Activated CD4-positive, CD25-positive, alpha-beta regulatory T cell treated with anti-CD3 and anti-CD28 coated beads, Interleukin-2, amount 50 U/mL, for 24 hours (primary cell): ENCODE measurements around the gene PLXDC1.
"Not testable (repeated sequence)": the region's sequence is repeated elsewhere in the genome, so short reads cannot be mapped to it uniquely, and the experiment has no call there.

Experiments
- ATAC-seq, 2 donors: fragments of 150-1000 bp; cut with Tn5 transposase; one replicate each; pipeline ENCODE4 v1.10.0; 2021; ENCODE audit warnings: mild to moderate bottlenecking in 1 of 2, moderate library complexity in 1 of 2

The PLXDC1 gene

DNA sequence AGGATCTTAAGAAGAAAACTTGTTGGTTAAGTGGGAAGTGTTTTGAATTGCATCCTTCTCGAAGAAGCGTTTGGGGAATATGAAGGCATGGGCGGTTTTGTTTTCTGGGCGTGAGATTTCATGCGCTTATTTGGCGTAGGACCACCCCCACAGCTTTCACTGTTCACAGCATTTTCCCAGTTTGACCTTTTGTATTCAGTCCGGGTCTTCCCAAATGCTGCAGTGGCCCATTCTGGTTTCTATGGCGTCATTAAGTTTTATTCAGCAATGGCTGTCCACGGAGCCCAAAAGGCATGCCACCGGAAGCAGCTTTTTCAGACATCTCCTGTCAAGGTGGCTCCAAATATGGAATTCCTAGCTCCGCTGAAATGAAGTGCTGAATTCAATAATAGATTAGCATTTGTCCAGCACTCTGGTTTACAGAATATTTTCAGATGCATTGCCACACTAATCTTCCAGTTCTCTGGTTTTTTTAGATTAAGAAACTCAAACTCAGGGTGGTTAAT is 93.7 kb downstream of the PLXDC1 start:
- ATAC-seq: no peak

DNA sequence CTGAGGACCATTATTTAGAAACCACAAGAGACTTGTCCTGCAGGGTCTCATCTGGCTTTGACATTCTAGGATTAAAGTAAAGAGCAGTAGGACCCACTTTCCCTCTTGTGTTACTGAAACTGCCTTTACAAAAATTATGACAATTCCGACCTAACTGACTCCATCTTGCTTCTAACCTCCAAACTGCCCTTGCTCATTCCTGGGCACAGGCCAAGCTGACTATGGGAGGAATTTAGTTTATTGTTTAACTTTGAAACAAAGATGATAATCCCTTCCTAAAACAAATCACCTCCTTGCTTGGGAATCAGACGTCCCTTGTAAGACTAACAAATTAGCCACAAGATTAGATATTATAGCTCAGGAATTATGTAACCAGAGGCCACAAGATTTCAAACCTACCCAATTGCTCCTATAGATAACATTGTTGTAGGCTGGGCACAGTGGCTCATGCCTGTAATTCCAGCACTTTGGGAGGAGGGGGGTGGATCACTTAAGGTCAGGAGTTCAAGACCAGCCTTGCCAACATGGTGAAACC is 97.3 kb downstream of the PLXDC1 start:
- no peak for ATAC-seq

DNA sequence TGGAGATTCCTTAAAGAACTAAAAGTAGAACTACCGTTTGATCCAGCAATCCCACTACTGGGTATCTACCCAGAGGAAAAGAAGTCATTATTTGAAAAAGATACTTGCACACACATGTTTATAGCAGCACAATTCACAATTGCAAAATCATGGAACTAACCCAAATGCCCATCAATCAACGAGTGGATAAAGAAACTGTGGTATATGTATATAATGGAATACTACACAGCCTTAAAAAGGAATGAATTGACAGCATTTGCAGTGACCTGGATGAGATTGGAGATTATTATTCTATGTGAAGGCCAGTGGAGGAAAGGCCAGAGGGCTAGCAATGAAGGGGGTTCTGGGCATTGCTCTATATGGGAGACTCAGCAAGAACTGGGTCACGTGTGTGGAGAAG is 99.0 kb downstream of the PLXDC1 start:
- not testable (repeated sequence) for ATAC-seq

DNA sequence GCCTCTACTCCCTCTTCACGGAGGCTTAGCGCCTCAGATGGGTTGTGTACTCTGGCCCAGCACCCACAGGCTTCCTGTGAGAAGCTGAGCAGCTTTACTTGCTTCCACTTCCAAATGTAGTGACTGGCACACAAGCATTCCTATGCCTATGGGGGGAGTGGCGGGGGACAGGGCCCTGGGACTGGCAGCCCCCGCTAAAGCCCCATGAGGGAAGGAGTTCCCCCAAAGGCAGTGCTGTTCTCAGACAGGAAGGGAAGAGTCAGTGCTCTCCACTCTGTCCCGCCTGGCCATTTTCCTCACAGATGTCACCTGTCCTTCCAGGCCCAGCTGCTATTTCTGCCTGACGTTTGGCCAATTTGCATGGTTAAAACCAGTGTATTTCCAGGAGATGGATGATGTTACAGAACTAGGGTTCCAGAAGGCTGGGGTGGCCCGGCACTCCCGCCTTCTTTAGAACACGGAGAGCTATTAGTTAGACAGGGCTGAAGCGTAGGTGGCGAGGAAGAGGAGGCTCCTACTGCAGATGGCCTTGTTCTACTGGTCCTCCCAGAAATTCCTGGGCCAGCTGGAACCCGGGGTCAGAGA is 100.3 kb downstream of the PLXDC1 start:
- no peak for ATAC-seq

DNA sequence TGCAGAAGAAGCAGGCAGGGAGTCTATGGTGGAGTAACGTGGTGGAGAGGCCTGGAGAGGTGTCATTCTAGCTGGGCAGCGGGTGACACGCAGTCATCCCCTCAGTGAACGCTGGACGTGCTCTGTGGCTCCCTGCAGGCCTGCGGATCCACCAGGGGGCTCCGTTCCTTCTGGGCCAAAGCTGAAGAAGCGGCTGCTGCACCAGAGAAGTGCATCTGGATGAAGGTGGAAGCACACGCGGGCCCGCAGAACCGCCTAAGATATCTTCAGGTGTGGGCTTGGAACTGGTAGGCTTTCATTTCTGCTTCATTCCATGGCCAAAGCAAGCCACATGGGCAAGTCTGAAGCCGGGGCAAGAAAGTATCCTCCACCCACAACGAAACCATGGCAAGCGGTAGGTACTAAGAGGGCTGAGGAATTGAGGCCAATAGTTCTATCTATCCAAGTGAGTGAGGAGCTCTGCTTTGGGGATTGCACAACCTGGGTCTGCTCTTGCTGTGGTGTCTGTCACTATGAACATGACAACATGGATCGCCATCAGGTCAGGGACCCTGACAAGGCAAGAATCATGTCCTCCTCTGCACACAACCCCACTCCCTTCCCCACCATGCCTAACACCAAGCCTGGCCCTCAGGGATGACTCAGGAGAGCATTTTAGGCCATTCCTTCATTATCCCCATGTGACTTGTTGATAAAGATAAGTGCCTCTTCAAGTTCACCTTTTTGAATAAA is 105.3 kb downstream of the PLXDC1 start:
- no peak for ATAC-seq

DNA sequence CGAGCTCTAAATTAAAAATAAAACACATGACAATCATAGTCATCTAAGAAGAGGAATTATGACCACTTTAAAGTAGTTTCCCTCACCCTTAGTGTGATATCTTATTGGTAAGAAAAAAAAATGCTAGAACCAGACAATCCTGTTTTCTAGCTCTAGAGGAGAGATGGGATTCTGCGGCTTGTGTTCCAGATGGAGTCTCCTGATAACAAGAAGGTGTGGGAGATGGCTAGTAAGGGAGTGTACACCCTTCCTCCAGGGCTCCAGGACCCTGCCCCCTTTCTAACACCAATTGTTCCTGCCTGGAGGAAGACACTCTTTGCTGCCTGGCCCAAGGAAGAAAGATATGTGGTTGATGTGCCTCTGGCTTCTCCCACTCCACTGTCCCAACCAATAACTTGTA is 115.4 kb downstream of the PLXDC1 start:
- ATAC-seq: no peak

DNA sequence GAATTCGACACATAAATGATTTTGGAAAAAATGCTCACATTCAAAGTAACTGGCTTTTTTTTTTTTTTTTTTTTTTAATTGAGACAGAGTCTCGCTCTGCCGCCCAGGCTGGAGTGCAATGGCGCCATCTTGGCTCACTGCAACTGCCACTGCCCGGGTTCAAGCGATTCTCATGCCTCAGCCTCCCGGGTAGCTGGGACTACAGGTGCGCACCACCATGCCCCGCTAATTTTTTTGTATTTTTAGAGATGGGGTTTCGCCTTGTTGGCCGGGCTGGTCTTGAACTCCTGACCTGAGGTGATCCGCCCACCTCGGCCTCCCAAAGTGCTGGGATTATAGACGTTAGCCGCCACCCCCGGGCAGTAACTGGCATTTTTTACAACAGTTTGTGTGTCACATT is 115.9 kb downstream of the PLXDC1 start:
- not testable (repeated sequence) for ATAC-seq

DNA sequence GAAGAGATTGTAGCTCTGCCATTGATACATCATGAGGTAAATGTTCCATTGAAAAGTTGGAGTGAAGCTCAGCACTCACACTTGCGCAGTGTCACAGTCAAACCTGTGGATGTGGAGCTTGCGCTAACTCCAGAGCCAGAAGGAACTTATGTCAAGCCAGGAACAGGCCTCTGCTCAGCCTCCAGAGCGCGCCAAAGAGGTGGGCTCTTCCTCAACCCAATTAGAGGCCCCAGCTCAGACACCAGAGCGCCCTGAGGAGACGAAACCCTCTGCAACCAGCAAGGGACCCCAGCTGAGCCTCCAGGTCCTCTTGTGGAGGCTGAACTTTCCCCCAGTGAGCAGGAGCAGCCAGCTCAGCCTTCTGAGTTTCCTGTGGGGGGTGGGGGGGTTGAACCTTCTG is 122.7 kb downstream of the PLXDC1 start:
- ATAC-seq: no peak

DNA sequence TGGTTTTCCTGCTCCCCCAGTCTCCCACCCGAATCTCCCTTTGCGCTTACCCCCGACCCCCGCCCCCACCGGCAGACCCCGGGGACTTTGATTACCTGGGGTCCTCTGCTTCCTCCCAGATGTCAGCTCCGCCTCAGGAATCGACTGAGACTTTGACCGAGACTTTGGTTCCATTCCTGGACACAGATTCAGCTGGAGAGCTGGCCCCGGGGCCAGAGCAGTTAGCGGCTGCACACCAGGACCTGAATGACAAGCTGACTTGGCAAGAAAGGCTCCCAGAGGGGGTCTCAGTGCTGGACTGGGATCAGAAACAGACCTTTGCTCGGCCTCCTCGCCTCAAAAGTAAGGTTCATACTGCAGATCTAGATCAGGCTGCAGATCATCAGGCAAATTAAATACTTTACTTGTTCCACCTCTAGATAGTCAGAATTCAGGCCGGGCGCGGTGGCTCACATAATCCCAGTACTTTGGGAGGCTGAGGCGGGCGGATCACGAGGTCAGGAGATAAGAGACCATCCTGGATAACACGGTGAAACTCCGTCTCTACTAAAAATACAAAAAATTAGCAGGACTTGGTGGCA is 123.9 kb downstream of the PLXDC1 start:
- no peak for ATAC-seq

DNA sequence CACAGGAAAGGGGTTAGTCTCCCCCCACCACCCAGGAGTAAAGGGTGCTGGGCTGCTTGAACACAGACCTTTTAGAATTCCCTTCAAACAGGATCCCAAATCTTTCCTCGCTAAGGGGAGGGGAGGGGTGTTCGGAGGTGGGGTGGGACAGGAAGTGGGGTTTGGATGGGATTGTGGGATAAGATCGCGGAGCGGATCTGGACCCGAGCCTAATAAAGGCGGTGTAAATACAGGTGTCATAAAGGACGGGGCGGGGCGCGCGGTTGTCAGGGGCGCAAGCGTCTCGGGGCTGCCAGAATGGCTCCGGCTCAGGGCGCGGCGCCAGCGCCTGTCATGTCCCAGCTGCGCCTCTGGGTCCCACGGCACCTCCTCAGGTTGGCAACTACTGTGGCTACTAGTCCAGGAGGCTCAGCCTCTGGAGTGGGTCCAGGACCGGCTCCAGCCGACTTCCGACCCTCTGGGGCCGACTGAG is 124.4 kb downstream of the PLXDC1 start:
- no peak for ATAC-seq

DNA sequence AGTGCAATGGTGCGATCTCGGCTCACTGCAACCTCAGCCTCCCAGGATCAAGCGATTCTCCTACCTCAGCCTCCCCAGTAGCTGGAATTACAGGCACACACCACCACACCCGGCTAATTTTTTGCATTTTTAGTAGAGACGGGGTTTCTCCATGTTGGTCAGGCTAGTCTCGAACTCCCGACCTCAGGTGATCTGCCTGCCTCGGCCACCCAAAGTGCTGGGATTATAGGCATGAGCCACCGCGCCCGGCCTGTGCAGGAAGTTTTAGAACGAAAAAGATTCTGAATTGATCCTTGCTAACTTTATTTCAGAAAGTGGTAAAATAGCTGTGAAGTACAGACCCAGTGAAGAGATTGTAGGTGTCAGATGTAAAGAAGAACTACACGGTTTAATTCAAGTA is 125.1 kb downstream of the PLXDC1 start:
- ATAC-seq: not testable (repeated sequence)

DNA sequence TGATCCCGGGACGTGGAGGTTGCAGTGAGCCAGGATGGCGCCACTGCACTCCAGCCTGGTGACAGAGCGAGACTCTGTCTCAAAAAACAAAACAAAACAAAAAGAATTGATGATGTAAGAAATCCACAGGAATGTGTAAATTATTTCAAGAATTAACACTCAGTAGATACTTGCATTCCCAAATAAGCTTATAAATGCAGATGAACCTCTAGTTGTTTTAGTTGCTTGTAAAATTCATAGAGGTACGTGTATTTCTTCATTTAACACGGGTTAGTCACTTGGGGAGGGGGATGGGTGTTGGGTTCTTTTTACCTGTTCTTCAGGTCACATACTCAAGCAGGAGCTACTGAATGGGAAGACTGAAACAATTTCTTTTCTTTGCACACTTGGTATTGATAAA is 128.5 kb downstream of the PLXDC1 start:
- no peak for ATAC-seq

DNA sequence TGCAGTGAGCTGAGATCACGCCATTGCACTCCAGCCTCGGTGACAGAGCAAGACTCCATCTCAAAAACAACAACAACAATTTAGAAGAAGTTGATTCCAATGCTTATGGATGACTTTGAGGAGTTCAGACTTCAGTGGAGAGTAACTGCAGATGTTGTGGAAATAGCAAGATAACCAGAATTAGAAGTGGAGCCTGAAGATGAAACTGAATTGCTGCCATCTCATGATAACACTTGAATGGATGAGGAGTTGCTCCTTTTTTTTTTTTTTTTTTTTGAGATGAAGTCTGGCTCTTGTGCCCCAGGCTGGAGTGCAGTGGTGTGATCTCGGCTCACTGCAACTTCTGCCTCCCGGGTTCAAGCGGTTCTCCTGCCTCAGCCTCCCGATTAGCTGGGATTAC is 131.4 kb downstream of the PLXDC1 start:
- not testable (repeated sequence) for ATAC-seq

DNA sequence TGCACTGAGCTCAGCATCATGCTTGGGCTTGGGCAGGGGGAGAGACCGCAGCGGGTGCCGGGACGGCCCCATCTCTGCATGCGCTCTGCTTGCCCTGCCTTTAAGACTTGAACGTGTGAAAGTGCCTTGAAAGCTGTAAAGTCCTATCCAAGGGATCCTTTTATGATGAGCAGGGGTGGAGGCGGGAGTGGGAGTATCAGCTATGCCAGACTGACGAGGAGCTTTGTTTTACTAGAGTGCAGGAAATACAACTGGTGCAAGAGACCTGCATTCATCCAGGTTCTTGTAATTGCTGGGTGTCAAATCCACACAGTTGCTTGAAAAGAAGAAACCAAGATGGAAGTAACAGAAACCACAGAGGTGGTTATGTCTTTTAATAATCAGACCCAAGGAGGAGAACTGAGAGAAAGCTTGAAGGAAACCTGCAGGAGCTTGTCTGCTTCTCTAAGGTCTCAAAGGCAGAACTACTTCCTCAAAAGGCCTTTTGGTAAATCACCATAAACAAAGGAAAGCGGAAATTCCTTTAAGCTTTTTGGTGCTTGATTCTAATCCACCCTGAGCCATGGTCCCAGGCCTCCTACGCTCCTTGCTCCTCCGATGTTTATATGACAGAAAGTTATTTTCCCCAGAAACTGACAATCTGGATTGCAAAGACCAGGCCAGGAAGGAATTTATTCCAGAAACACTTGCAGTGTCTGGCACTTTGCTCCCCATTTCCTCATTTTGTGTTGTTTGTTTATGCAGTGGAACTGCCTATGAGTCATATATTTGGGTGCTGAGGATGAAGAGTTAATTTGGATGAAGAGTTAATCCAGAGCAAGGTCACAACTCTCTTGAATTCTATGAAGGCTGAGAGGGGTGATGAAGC is 132.9 kb downstream of the PLXDC1 start:
- peak in 1 of 2 donors; percentile 59 for ATAC-seq

DNA sequence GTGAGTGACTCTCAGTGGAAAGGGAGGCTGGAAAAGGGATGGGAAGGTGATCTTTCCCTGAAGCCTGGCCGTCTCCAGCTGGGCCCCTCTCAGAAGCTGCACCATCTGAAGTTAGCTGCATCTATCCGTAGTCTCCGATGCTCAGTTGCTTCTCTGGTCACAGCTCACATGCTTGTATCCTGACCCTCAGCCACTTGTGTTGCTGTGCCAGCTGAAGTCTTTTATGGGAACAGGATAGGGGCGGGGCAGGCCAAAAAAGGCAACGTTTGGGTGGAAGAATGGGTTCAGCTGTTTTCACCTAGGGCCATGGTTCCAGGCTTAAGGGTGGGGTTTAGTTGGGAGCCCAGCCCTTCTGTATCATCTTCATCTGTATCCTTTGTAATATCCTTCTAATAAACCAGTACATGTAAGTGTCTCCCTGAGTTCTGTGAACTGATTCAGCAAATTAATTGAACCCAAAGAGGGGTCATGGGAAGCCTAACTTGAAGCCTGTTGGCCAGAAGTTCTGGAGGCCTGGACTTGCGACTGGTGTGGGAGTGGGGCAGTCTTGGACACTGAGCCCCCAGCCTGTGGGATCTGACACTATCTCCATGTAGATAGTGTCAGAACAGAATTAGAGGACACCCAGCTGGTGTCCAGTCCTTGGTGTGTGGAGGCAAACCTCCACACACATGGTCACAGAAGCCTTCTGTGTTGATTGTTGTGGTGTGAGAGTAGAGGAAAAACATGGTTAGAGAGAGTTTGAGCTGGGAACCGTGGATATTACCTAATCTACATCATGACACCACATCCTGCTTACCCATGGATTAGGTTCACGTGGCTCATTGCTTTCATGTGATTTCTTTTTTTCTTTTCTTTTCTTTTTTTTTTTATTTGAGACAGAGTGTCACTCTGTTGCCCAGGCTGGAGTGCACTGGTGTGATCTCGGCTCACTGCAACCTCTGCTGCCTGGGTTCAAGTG is 135.0 kb downstream of the PLXDC1 start:
- peak in 1 of 2 donors; percentile 28 for ATAC-seq

DNA sequence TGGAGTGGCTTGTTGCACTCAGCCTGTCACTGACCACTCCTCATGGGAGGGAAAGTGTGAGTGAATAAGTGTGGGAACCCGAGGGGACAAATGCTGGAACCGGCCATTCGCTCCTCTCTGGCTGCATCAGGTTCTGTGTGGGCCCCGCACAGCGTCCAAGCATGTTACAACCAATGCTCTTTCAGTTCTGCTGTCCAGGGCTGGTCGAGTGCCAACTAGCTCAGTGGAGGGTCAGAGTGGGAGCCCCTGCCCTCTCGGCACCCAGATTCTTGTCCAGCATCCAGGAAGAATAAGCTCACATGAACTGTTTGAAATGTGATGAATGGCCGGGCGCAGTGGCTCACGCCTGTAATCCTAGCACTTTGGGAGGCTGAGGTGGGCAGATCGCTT is 135.9 kb downstream of the PLXDC1 start:
- no peak for ATAC-seq

DNA sequence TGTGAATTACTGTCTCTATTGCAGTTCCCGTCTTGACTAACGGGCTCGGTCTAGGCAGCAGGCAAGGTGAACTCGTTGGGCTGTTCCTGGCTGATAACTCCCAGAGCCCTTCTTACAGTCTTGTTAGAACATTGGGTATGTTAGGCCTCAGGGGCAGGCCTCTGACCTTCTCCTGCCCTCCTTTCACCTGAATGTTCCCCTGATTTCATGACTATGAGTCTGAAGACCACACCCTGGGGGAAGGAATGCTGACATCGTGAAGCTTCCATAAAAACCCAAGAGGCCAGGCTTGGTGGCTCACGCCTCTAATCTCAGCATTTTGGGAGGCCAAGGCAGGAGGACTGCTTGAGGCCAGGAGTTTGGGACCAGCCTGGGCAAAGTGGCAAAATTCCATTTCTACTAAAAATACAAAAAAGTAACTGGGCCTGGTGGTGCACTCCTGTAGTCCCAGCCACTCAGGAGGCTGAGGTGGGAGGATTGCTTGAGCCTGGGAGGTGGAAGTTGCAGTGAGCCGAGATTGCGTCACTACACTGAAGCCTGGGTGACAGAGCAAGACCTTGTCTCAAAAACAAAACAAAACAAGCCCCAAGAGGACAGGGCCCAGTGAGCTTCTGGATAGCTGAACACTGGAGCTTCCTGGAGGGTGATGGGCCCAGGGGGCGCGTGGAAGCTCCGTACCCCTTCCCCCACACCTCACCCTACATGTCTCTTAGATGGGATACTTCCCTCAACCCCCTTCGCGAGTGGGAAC is 136.5 kb downstream of the PLXDC1 start:
- no peak for ATAC-seq

DNA sequence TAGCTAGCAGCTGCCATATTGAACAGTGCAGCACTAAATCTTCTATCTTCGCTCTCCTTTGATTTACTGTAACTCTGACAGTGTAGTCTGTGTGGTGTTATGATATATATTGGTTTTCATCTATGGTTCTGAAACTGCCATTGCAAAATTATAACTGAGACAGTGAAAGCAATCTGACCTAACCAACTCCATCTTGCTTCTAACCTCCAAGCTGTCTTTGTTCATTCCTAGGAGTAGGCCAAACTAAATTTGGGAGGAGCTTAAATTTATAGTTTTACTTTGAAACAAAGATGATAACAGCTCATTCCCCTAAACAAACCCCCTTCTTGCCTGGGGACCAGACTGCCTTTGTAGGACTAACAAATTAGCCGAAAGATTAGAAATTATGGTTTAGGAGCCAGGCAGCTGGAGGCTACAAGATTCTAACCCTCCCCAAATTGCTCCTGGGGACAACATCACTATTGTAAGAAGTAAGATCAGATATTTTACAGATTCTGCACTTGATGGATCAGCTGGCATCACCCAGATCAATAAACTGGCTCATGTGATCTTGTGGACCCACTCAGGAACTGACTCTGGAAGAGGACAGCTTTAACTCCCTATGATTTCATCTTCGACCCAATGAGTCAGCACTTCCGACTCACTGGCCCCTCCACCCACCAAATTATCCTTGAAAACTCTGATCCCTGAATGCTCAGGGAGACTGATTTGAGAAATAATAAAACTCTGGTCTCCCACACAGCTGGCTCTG is 137.2 kb downstream of the PLXDC1 start:
- ATAC-seq: no peak
